Coronary artery (tissue), 2 donors: ENCODE measurements around the gene SLC34A3.

Experiments
- DNase-seq: peaks from one replicate; pipeline ENCODE4 v3.0.0-alpha.2; 2017; ENCODE audit warnings: low spot score
- H3K27ac ChIP-seq, 2 donors: fragments of 200-600 bp; sonication (generic); one replicate each; pipeline ENCODE4 v1.5.1; 2016 to 2019
- H3K4me3 ChIP-seq: fragments of 200-600 bp; sonication (generic); 2 replicates; pipeline ENCODE4 v1.5.1; 2016; ENCODE audit warnings: mild to moderate bottlenecking, moderate library complexity
- CTCF ChIP-seq: fragments of 200-600 bp; sonication (generic); IDR thresholded peaks from one replicate; pipeline ENCODE4 v1.5.1; 2019; ENCODE audit warnings: antibody characterized with exemption

Gene SLC34A3

GRCh38 chr9:137263506-137263905, 32.8 kb downstream of the SLC34A3 start:
- DNase-seq: no peak
- no peak for TF ChIP-seq CTCF
- H3K27ac ChIP-seq: no peak overlapping the region
- H3K4me3 ChIP-seq: no peak overlapping the region

GRCh38 chr9:137264067-137264466, 33.4 kb downstream of the SLC34A3 start:
- Histone ChIP-seq H3K27ac (no peak overlapping the region), H3K4me3 (no peak overlapping the region)
- no peak for TF ChIP-seq CTCF
- no peak for DNase-seq

DNA sequence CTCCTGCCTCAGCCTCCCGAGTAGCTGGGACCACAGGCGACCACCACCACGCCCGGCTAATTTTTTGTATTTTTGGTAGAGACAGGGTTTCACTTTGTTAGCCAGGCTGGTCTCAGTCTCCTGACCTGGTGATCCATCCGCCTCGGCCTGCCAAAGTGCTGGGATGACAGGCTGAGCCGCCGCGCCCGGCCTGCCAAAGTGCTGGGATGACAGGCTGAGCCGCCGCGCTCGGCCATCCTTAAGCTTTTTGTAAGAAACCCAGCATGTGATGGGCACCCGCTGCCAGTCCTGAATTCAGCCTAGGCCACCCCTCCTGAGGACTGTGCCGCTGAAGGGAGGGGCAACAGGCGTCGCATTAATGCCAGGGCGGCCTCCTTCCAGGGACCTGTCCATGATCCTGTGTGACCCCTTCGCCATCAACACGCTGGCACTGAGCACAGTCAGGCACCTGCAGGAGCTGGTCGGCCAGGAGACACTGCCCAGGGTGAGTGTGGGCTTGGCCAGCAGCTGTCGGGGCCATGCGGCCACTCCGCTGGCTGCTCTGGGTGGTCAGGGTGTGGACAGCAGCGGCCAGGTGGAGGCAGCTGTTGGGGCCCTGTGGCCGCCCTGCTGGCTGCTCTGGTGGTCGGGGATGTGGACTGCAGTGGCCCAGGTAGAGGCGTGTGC, 34.9 kb downstream of the SLC34A3 start:
- DNase-seq: no peak
- no peak for TF ChIP-seq CTCF
- Histone ChIP-seq H3K27ac (no peak overlapping the region), H3K4me3 (no peak overlapping the region)

- Histone ChIP-seq H3K4me3 (no peak overlapping the region), H3K27ac (no peak overlapping the region)
- DNase-seq: no peak
- no peak for TF ChIP-seq CTCF
These were observed 35.4 kb downstream of the SLC34A3 start for GRCh38 chr9:137266162-137266527.

DNA sequence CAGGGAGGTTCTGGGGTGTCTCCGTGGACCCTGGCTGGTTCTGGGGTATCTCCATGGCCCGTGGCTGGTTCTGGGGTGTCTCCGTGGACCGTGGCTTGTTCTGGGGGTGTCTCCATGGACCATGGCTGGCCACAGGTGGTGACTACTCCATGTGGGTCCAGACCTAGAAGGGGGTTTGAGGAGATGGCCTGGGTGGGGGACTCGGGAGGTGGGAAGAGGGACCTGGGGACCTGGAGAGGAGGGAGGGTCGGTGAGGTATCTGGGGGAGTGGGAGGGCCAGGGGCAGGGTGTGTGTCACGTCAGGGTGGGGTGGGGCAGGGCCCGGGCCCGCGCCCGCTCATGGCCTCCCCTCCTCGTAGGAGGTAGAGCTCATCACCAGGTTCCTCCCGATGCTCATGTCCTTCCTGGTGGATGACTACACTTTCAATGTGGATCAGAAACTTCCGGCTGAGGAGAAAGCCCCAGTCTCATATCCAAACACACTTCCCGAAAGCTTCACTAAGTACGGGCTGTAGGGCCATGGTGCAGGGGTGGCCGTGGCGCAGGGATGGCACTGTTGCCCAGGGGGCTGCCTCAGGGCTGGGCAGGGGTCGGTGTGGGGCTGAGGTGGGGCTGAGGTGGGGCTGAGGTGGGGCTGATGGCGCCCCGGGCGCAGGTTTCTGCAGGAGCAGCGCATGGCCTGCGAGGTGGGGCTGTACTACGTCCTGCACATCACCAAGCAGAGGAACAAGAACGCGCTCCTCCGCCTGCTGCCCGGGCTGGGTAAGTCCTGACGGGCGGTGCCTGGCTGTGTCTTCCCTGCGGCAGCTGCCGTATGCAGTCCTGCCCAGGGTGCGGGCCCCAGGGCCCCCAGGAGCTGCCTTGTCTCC, 36.1 kb downstream of the SLC34A3 start:
- DNase-seq: no peak
- Histone ChIP-seq H3K4me3 (no peak overlapping the region), H3K27ac (no peak overlapping the region)
- TF ChIP-seq CTCF: no peak

DNA sequence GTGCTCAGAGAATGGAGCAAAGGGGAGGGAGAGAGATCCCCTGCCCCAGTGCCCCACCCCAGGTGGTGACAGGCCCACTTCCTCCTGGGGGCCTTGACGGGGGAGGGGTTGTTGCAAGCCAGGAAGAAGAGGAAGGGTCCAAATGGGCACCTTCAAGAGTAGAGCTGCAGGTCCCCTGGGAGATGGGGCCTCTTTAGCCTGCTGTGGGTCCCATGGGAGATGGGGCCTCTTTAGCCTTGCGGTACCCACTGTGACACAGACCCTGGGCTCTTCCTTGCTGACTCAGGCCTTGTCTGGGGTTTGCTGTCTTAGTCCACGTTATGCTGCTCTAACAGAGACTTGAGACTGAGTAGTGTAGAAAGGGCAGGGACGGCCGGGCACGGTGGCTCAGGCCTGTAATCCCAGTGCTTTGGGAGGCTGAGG, 37.2 kb downstream of the SLC34A3 start:
- TF ChIP-seq CTCF: no peak
- Histone ChIP-seq H3K4me3 (no peak overlapping the region), H3K27ac (peak overlapping the region; percentile 21 to 77)
- no peak for DNase-seq
